ENCODE measurements around the gene SPPL3.

DNA sequence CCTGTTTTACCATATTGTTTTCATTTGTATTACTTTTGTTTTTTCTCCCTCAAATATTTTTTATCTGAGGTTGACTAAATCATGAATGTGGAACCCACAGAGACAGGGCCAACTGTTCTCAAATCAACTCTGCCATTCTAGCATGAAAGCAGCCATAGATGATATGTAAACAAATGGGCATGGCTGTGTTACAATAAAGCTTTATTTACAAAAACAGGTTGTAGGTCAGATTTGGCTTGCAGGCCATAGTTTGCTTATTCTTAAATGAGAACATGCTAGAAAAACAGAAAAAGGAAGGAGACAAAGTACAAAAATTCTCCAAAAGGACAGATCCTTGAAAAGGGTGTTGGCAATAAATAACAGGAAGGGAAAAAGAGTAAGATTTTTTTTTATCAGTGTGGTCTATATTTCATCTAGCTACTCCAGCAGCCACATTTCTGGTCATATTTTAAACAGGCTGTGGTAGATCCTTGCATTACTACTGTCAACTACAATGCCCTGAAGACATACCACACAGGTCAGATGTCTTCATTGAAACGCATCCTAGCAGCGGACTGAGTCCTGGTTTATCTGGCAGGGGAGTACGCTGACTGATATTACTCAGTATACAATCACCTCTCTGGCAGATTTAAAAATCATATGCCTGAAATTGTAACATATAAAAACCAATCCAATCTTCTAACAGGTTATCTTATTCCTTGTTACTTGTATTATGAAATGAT is 42.9 kb downstream of the SPPL3 start:
- TF ChIP-seq, protein P1, sequence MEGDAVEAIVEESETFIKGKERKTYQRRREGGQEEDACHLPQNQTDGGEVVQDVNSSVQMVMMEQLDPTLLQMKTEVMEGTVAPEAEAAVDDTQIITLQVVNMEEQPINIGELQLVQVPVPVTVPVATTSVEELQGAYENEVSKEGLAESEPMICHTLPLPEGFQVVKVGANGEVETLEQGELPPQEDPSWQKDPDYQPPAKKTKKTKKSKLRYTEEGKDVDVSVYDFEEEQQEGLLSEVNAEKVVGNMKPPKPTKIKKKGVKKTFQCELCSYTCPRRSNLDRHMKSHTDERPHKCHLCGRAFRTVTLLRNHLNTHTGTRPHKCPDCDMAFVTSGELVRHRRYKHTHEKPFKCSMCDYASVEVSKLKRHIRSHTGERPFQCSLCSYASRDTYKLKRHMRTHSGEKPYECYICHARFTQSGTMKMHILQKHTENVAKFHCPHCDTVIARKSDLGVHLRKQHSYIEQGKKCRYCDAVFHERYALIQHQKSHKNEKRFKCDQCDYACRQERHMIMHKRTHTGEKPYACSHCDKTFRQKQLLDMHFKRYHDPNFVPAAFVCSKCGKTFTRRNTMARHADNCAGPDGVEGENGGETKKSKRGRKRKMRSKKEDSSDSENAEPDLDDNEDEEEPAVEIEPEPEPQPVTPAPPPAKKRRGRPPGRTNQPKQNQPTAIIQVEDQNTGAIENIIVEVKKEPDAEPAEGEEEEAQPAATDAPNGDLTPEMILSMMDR (IDR thresholded peaks at IDR 0.05), result no peak
- no peak for TF ChIP-seq ZFX (IDR thresholded peaks at IDR 0.05; ENCODE audit: borderline replicate concordance)

Measured in 22Rv1 (cell line).